Neural progenitor cell (in vitro differentiated cells): Measurements from ENCODE around the gene FAU.

Experiments used
- CTCF ChIP-seq: fragments of 200-600 bp; sonication (generic); IDR thresholded peaks from 2 replicates; pipeline ENCODE4 v1.5.1; 2017; ENCODE audit warnings: antibody characterized with exemption, mild to moderate bottlenecking
- EZH2phosphoT487 ChIP-seq: fragments of 200-600 bp; sonication (generic); IDR thresholded peaks from 2 replicates; pipeline ENCODE4 v1.6.1; 2017; ENCODE audit warnings: antibody characterized with exemption

- no peak for TF ChIP-seq CTCF
- TF ChIP-seq EZH2phosphoT487 = no peak
Measured at GRCh38 chr11:65124480-65125196, 2.7 kb upstream of the FAU start.
